GM23338 (cell line): ENCODE measurements around the gene PASK.

Experiments
- ETS1 ChIP-seq: IDR thresholded peaks from 2 replicates; pipeline ENCODE4 v1.6.1; 2016; ENCODE audit warnings: antibody characterized with exemption
- EZH2 ChIP-seq: fragments of 200-600 bp; sonication (generic); IDR thresholded peaks from one replicate; pipeline ENCODE4 v1.8.0; 2017; ENCODE audit warnings: antibody characterized with exemption, mild to moderate bottlenecking, low read depth; ENCODE audit not compliant: unreplicated experiment
- EZH2phosphoT487 ChIP-seq: fragments of 200-600 bp; sonication (generic); IDR thresholded peaks from one replicate; pipeline ENCODE4 v1.8.1; 2018; ENCODE audit warnings: antibody characterized with exemption; ENCODE audit not compliant: unreplicated experiment
- JUNB ChIP-seq: IDR thresholded peaks from one replicate; pipeline ENCODE4 v1.6.1; 2016; ENCODE audit warnings: antibody characterized with exemption; ENCODE audit not compliant: unreplicated experiment
- POLR2AphosphoS5 ChIP-seq: IDR thresholded peaks from 2 replicates; pipeline ENCODE4 v1.6.1; 2016; ENCODE audit warnings: antibody characterized with exemption, low read depth
- ZNF331 ChIP-seq: fragments of 250-450 bp; sonication (Bioruptor Pico); IDR thresholded peaks from 2 replicates; pipeline ENCODE4 v1.5.0; 2020; ENCODE audit warnings: low read depth, mild to moderate bottlenecking, moderate library complexity
- TF ChIP-seq, protein P1 (sequence below), 2 experiments: fragments of 200-600 bp in 1 of 2; sonication (generic) in 1 of 2; conservative IDR thresholded peaks; 2 replicates each; pipeline versions ENCODE4 v1.5.1 to v1.6.1; 2016 to 2017; ENCODE audit warnings: antibody characterized with exemption in 2 of 2, low read depth in 2 of 2, mild to moderate bottlenecking in 2 of 2, moderate library complexity in 1 of 2
- TF ChIP-seq, protein P2 (sequence below): IDR thresholded peaks from one replicate; pipeline ENCODE4 v1.6.1; 2018; ENCODE audit warnings: antibody characterized with exemption; ENCODE audit not compliant: unreplicated experiment

DNA sequence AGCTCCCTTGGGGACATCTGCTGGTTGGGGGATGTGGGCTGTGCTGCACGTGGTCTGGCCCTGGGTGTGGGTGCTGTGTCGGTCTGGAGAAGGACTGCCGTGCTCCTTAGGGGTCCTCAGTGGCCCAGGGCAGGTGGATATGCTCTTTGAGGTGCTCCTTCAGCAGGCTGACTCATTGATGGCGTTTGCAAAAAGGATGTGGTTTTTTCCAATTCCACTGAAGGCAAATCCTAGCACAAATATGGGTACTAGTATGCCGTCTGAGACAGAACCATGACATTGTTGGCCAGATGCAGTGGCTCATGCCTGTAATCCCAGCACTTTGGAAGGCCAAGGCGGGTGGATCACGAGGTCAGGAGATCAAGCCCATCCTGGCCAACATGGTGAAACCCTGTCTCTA lies 4.3 kb upstream of the PASK start:
- TF ChIP-seq, protein P1, sequence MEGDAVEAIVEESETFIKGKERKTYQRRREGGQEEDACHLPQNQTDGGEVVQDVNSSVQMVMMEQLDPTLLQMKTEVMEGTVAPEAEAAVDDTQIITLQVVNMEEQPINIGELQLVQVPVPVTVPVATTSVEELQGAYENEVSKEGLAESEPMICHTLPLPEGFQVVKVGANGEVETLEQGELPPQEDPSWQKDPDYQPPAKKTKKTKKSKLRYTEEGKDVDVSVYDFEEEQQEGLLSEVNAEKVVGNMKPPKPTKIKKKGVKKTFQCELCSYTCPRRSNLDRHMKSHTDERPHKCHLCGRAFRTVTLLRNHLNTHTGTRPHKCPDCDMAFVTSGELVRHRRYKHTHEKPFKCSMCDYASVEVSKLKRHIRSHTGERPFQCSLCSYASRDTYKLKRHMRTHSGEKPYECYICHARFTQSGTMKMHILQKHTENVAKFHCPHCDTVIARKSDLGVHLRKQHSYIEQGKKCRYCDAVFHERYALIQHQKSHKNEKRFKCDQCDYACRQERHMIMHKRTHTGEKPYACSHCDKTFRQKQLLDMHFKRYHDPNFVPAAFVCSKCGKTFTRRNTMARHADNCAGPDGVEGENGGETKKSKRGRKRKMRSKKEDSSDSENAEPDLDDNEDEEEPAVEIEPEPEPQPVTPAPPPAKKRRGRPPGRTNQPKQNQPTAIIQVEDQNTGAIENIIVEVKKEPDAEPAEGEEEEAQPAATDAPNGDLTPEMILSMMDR (conservative IDR thresholded peaks at IDR 0.05; ENCODE audit: low read depth in 2 of 2): no peak
- TF ChIP-seq POLR2AphosphoS5 (no peak), JUNB (no peak), EZH2 (no peak), ETS1 (no peak), EZH2phosphoT487 (no peak), ZNF331 (no peak)
- TF ChIP-seq, protein P2, sequence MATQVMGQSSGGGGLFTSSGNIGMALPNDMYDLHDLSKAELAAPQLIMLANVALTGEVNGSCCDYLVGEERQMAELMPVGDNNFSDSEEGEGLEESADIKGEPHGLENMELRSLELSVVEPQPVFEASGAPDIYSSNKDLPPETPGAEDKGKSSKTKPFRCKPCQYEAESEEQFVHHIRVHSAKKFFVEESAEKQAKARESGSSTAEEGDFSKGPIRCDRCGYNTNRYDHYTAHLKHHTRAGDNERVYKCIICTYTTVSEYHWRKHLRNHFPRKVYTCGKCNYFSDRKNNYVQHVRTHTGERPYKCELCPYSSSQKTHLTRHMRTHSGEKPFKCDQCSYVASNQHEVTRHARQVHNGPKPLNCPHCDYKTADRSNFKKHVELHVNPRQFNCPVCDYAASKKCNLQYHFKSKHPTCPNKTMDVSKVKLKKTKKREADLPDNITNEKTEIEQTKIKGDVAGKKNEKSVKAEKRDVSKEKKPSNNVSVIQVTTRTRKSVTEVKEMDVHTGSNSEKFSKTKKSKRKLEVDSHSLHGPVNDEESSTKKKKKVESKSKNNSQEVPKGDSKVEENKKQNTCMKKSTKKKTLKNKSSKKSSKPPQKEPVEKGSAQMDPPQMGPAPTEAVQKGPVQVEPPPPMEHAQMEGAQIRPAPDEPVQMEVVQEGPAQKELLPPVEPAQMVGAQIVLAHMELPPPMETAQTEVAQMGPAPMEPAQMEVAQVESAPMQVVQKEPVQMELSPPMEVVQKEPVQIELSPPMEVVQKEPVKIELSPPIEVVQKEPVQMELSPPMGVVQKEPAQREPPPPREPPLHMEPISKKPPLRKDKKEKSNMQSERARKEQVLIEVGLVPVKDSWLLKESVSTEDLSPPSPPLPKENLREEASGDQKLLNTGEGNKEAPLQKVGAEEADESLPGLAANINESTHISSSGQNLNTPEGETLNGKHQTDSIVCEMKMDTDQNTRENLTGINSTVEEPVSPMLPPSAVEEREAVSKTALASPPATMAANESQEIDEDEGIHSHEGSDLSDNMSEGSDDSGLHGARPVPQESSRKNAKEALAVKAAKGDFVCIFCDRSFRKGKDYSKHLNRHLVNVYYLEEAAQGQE: no peak
